HL-60 (cell line): ENCODE data around the gene HOXB13.

Experiments
- CTCF ChIP-seq: IDR thresholded peaks from one replicate; pipeline ENCODE4 v1.5.1; 2011; ENCODE audit warnings: low read length, control low read depth, inconsistent platforms; ENCODE audit not compliant: insufficient read depth
- POLR2AphosphoS5 ChIP-seq: IDR thresholded peaks from 2 replicates; pipeline ENCODE4 v1.6.1; 2012; ENCODE audit warnings: low read depth

GRCh38 chr17:48729335-48730239 is 1.0 kb upstream of the HOXB13 start:
- no peak for TF ChIP-seq POLR2AphosphoS5
- no peak for TF ChIP-seq CTCF
